ENCODE data around the gene FAHD2A.
"Not testable (repeated sequence)": the region's sequence is repeated elsewhere in the genome, so short reads cannot be mapped to it uniquely, and the experiment has no call there.

Gene FAHD2A

DNA sequence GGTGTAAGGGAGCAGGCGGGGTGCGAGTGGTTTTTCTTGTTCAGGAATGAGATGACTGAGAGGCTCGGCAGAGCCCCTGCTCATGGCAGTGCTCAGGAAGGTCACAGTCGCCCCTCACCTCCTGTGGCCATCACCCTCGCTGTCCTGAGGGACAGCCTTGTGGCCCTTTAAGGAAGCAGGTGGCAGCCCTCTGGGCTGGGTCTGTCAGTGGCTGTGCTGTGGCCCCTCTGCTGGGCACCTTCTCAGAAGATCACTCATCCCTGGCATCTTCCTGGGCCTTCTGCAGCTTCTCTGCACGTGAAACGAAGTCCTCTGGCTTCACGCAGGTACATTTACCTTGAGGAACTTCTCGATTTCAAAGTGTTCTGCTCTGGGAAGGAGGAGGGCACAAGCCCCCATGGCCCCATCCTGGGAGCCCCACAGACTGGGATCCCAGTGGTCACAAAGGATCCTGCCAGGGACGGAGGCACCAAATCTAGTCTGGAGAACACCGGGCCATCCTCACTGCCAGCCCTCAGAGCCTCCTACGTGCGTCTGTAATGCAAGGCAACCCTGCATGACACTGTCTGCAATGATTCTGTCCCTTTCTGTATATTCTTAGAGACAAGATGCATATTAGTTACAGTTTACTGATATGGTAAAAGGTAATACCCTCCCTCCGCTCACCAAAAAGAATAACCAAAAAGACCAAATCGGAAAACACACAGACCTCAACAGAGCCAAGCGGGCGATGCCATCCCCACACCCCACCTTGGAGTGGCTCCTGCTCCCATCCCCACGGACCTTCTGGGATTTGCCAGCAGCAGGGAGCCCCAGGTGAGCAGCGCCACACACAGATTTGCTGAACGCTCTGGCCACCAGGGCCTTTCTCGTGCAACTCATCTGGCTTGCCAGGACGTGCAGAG is 25.9 kb upstream of the FAHD2A start:
- no peak for DNase-seq

DNA sequence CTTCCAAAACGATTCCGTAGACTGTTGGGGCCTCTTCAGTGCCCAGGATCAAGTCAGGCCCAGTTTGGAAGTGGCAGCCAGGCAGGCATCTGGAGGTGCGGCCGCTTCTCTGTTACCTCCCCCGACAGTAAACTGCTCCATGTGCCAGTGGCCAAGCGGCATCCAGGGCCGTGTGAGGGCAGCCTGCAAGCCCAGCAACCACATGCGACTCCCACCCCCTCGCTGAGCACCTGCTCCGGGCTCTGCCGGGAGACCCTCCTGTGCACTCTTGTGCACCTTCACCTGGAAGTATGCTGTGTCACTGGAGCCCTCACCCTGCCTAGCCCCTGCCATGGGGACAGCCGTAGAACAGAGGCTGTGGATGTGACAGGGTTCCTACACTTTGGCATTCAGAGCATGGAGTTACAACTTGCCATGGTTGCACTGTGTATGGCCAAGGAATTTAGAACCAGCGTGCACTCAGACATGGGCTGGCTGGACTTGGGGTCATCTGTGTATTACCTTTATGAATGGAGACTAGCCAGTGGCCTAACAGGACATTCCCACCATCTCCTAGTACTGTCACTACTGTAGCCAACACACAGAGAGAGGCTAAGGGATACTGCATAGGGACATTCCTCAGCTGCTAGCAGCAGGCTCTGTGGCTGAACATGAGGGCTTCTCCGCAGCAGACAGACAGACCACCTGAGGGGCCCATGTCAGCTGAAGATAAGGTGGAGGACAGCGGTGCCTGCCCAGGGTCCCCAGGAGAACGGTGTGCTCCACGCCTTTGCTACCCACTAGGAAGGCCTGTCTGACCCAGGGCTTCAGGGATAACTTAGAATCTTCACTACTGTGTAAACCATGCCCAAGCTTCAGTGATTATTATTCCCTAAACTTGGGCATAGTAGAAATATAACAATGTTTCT is 25.0 kb upstream of the FAHD2A start:
- DNase-seq: no peak

DNA sequence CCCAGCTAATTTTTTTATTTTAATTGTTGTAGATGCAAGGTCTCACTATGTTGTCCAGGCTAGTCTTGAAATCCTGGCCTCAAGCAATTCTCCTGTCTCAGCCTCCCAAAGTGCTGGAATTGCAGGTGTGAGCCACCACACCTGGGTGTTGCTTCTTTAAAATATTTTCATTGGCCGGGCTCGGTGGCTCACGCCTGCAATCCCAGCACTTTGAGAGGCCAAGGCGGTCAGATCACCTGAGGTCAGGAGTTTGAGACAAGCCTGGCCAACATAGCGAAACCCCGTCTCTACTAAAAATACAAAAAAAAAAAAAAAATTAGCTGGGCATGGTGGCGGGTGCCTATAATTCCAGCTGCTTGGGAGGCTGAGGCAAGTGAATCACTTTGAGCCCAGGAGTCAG is 24.2 kb upstream of the FAHD2A start:
- DNase-seq: not testable (repeated sequence)

- DNase-seq: no peak
Measured at GRCh38 chr2:95379371-95379831, 23.1 kb upstream of the FAHD2A start.

DNA sequence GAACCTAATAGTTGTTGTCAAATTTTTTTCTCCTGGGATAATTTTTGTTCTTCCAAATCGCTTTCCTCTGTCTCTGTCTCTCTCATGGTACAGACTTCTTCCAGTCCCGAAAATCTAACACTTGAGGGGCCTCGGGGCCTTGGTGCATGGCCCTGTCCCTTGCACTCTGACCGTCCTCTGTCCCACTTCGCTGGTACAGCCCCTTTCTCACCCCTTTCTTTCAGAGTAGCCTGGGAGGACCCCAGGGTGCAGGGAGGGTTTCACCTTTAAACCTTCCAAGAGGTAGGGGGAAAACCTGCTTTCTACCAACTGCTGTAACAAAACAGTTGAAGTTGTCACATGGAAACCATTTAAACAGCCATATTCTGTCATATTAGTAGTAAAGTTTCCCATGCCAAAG is 22.2 kb upstream of the FAHD2A start:
- no peak for DNase-seq

DNA sequence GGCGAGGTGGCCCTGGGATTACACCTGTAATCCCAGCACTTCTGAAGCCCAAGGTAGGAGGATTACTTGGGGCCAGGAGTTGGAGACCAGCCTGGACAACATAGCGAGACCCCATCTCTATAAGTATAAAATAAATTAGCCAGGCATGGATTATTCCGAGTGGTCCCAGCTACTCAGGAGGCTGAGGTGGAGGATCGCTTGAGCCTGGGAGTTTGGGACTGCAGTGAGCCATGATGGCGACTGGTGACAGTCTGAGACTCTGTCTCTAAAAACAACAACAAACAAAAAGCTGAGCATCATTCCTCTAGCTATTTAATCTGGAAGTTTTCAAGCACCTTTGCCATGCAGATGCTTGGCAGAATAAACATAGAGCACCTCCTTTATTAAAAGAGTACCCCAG is 21.8 kb upstream of the FAHD2A start:
- no peak for DNase-seq

- DNase-seq: no peak
Measured at GRCh38 chr2:95381212-95382191, 21.0 kb upstream of the FAHD2A start.

GRCh38 chr2:95382192-95382591 is 20.3 kb upstream of the FAHD2A start:
- DNase-seq: no peak

- no peak for DNase-seq
Measured at GRCh38 chr2:95382686-95383634, 19.5 kb upstream of the FAHD2A start.

GRCh38 chr2:95383635-95384027 is 18.9 kb upstream of the FAHD2A start:
- DNase-seq: no peak

GRCh38 chr2:95384854-95385569 is 17.5 kb upstream of the FAHD2A start:
- DNase-seq: no peak

GRCh38 chr2:95385570-95385984 is 16.9 kb upstream of the FAHD2A start:
- DNase-seq: no peak

DNA sequence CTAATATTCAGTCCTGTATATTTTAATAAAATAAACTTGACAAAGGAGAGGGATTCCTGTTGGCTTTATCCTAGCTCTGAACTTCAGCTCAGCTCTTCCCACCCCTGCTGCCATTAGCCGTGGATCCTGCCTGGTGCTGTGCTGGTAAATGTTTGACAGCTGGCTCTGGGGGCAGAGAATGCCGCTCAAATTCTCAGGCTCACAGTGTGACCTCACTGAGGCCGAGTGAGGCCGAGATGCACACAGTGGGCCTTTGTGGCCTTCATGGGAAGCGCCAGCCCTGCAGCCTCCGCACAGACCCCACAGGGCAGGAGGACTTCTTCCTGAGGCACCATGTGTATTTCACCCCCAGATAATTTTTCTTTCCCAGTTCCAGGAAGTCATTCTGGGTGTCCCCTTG is 16.5 kb upstream of the FAHD2A start:
- DNase-seq: no peak

GRCh38 chr2:95387358-95387757 is 15.2 kb upstream of the FAHD2A start:
- no peak for DNase-seq

DNA sequence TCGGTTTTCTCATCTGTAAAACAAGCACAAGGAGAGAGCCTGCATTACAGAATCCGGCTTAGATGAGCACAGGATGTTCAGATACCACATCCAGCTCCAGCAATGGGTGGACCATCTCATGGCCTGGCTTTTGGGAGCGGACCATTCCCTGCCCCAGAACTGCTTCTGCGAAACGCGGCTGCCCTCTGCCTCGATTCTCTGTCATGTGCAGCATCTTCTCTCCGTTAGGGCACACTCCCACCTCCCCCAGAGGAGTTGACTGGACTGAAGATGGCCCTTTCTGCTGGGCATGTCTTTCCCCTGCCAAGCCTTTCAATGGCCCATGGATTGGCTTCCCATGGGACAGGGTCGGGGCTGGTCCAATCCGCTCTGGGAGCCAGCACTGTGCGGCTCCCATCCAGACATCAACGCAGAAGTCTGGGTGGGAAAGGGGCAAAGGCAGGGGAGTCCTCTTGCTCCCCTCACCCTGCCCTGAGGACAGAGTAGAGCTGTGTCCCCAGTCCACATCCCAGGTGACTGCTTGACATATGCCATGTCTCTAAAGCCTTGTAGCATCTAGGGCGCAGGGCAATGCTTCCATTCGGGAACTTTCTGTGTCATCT is 14.3 kb upstream of the FAHD2A start:
- DNase-seq: no peak

DNA sequence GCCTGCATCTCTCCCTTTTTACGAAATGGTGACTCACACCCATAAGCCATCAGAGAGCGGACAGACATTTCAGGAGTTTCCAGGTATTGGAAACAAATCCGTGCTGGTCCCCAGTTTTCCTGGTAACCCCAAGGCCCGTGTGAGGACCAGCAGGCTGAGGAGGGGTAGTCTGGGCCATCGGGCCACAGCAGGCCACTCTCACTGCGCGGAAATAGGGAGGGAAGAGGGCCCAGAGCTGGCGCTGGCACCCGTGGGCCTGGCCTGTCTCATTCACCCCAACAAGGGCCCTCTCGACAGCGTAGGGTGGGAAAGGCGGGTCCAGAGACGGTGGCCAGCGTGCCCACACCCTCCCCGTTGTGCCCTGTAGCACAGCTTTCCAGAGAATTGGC is 13.7 kb upstream of the FAHD2A start:
- DNase-seq: no peak

GRCh38 chr2:95389245-95390119 is 13.0 kb upstream of the FAHD2A start:
- DNase-seq: no peak

GRCh38 chr2:95390272-95390880 is 12.1 kb upstream of the FAHD2A start:
- DNase-seq: no peak

DNA sequence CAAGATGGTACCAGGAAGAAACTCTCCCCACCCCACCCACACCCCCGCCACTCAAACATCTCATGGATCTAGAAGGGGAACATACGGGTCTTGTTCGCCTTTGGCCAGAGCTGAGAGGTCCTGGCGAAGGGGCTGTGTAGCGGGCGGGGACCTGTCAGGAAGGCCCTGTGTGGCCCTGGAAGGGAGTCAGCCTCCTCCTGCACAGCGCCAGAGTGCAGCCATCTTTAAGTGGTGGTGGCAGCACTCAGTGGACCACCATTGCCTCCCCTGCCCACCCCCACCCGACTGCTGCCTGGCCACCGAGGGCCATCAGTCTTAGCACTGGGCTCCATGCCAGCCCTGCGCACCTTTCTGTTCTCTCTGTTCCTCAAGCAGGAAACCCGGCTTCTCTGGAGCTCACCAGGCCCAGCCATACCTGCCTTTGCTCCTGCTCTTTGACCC is 11.6 kb upstream of the FAHD2A start:
- no peak for DNase-seq
